Measurements from ENCODE around the gene REC114.
"Not testable (repeated sequence)": the region's sequence is repeated elsewhere in the genome, so short reads cannot be mapped to it uniquely, and the experiment has no call there.

Gene REC114

GRCh38 chr15:73538563-73539211 lies 95.7 kb downstream of the REC114 start:
- DNase-seq = no peak

GRCh38 chr15:73539212-73540128 lies 96.5 kb downstream of the REC114 start:
- no peak for DNase-seq

GRCh38 chr15:73540161-73540560 lies 97.2 kb downstream of the REC114 start:
- no peak for DNase-seq

DNA sequence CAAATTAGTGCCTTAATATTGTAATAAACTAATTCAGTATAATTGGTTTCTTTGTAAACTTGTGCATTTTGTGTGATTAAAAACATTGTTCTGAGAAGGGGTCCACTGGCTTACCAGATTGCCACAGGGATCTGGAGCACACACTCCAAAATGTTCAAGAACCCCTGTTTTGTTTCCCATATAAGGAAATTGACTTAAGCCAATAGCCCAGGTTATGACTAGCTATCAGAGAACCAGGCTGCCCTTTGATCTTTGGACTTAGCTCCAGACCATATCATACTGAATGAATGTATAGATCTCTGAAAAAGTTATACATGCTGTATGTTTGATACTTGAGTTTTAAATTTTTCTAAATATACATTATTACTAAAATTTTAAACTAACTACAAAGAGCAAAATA lies 98.5 kb downstream of the REC114 start:
- DNase-seq = no peak

DNA sequence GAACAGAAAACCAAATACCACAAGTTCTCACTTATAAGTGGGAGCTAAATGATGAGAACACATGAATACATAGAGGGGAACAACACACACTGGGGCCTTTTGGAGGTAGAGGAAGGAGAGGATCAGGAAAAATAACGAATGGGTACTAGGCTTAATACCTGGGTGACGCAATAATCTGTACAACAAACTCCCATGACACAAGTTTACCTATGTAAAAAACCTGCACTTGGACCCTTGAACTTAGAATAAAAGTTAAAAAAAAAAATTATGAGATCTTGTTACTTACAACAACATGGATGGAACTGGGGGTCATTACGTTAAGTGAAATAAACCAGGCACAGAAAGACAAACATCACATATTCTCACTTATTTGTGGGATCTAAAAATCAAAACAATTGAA lies 106.0 kb downstream of the REC114 start:
- not testable (repeated sequence) for DNase-seq

GRCh38 chr15:73550190-73550589 lies 107.2 kb downstream of the REC114 start:
- DNase-seq = no peak

DNA sequence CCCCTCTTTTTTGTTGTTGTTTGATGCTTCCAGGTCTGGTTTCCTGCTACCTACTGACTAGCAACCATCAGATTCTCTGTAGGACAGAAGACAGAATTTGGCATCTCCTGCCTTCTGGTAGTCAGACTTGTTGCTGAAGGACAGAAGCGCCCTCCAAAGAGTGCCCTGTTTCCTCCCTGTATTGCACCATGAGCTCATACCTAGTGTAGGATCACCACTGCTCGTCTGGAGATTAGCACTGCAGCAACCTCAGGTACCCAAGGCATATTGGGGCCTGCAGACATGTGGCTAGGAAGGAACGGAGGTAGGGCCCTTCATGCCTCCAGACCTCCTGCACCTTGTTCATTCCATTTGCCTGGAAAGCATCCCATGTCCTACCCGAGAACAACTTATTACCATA lies 112.1 kb downstream of the REC114 start:
- no peak for DNase-seq

DNA sequence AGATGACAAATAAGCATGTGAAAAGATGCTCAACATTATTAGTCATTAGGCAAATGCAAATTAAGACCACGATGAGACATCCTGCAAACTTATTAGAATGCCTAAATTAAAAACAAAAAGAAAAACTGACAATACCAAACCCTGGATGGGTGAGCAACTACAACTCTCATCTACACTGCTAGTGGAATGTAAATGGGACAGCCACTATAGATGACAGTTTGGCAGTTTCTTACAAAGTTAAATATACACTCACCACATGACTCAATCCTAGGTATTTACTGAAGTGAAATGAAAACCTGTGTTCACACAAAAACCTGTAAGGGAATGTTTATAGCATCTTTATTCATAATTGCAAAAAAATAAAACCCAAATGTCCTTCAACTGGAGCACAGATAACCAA lies 115.6 kb downstream of the REC114 start:
- no peak for DNase-seq

- no peak for DNase-seq
These were observed 117.6 kb downstream of the REC114 start for GRCh38 chr15:73560501-73561117.

DNA sequence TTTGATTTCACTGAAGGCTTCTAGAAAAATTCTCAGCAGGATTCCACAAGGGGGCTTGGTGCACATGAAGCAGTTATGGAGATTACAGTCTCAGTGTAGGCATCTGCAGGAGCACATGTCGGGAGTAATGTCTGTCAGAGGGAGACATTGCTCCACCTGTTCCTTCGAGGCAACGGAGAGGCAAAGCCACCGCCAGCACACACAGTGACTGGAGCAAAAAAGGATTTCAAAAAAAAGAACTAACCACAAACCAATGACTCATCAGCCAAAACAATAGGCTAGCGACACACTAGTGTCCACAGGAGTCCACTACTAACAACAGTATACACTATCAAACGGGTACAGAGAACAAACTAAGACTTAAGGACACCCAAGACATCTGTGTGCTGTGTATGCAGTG lies 121.3 kb downstream of the REC114 start:
- no peak for DNase-seq

GRCh38 chr15:73567020-73567419 lies 124.1 kb downstream of the REC114 start:
- DNase-seq = no peak

DNA sequence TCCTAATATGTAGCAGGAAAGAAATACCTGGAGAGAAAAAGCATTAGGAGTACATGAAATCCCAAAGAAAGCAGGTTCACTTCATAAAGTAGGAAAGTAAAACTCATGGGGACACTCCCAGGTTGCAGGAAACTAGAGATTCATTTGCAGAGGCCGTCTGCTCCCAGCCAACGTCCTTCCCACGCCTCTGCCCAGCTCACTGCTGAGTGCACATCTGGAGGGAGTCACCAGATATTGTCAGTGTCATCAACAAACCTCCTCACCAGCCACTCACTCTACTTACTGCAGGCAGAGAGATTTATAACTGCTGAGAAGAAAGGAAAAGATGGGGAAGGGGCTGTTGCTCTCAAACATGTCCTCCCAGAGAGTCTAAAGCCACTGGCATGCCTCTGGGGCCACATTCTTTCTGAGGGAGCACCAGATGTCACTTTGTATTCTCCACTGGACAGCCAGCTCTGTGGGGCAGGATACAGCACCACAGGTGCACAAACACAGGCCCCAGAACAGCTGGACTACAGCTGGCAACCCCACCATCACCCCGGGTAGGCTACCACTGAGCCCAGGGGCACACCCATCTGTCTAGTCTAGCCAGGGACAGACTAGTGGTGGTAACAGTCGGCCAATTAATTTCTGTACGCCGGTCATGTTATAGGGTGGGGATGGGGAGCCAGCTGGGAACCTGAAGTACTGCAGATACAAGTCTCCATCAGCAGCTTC lies 125.8 kb downstream of the REC114 start:
- DNase-seq = no peak

DNA sequence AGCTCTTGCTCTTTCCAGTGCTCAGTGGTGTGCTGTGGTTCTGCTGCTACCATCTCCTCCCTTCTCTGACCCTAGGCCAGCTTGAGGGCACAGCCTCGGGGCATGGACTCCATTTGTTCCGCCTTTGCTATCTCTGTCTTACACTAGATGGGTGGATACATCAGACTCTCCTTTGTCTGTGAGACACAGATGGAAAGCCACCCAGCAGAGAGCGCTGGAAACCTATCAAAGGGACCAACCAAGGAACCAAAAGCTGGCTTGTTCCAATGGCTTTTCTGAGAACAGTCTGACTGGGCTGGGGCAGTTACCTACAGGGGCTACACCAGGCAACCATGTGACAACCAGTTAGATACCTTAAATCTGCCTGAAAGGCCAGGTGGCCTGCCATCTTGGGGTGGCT lies 126.4 kb downstream of the REC114 start:
- no peak for DNase-seq

DNA sequence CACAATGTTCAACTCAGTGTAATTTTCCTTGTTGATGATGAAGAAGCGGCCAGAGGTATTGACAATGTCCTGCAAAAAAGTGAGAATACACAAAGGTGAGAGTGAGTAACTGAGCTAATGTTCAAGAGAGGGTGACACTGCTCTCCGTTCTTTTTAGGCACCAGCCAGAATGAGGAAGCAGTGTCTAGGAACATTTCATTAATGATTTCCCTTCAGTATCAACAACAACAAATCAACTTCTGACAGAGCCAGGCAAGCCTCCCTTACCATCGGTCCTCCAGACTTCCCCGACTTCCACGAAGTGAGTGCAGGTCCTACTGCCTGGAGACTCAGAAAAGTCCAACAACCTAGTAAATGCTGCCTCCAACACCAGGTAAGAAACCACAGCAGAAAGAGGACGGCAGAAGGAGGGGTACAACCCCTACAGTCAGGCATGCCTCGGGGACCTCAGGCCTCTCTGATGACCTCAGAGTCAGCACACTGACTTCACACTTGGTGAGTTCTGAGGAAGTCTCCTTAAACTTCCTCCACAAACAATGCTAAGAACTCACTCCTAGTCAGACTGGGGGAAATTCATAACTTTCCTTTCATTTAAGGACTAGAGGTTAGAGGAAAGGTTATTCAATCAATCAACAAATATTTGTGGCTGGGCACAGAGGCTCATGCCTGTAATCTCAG lies 127.5 kb downstream of the REC114 start:
- DNase-seq = no peak

GRCh38 chr15:73571346-73571745 lies 128.4 kb downstream of the REC114 start:
- DNase-seq = no peak

- DNase-seq = no peak
These were observed 129.3 kb downstream of the REC114 start for GRCh38 chr15:73572296-73572695.

GRCh38 chr15:73573037-73573436 lies 130.1 kb downstream of the REC114 start:
- no peak for DNase-seq

GRCh38 chr15:73573572-73573971 lies 130.6 kb downstream of the REC114 start:
- DNase-seq = no peak

- no peak for DNase-seq
These were observed 132.8 kb downstream of the REC114 start for GRCh38 chr15:73575636-73576247.

GRCh38 chr15:73577593-73577992 lies 134.6 kb downstream of the REC114 start:
- DNase-seq = not testable (repeated sequence)

- no peak for DNase-seq
These were observed 135.1 kb downstream of the REC114 start for GRCh38 chr15:73578026-73578425.

DNA sequence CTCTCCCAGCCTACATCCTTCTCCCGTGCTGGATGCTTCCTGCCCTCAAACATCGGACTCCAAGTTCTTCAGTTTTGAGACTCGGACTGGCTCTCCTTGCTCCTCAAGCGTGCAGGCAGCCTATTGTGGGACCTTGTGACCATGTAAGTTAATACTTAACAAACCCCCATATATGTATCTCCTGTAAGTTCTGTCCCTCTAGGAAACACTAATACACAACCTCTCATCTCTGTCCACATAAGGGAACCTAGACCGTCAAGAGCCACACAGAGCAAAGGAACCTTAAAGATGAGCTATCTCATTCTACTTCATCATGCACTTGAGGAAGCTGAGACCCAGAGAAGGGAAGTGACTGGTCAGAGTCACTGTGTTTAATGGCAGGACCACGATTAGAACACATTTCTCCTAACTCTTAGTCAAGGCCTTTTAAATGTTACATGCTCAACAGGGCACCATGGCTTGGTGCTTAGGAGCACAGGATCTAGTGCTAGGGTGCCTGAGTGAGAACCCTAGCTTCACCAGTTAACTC lies 140.0 kb downstream of the REC114 start:
- DNase-seq = no peak

Measured in GOT3 (cell line).